ENCODE measurements around the gene PPM1G.

GRCh38 chr2:27356382-27357181 lies 52.8 kb downstream of the PPM1G start, which contains the start of gene GTF3C2:
- TF ChIP-seq EZH2 (IDR thresholded peaks at IDR 0.05) (no peak), POLR2AphosphoS5 (IDR thresholded peaks at IDR 0.05; ENCODE audit: borderline replicate concordance, low read depth, low read length) (peak; percentile 78)

All from SK-N-MC (cell line).